Hindlimb muscle (tissue), 1 donor: ENCODE measurements around the gene MYLK. TPM values are rescaled to one million over a fixed set of nuclear protein-coding genes. Genes with fewer than 3 reads are reported as not detected.

ENCODE experiments used
- DNase-seq: peaks from one replicate; pipeline ENCODE4 v3.0.0-alpha.2; 2013
- polyA plus RNA-seq: library from polyadenylated mRNA; unstranded; fragments of 120-200 nt; gene quantifications from one replicate; pipeline ENCODE4 v1.2.1, GENCODE V29; 2013; ENCODE audit not compliant: insufficient read length

Gene MYLK
- polyA plus RNA-seq, 1 donor, result 23.9 TPM

GRCh38 chr3:123877466-123877865 lies 6.7 kb downstream of the MYLK start:
- DNase-seq, result no peak

DNA sequence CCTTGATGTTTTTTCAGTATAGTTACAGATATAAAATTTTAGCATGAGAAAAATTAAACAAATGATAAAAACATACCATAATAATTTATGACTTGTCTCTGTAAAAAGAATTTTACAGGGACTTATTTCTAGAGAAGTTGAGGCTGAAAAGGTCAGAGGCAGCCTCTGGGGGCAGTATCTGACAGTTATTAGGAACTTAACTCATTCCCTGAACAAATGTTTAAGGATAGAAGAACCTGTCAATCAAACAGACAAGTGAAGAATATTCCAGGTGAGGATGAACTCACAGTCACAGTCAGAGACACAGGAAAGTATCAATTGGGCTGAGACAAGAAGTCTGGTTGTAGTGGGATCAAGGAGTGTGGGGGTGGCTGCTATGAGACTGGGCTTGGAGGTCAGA lies 7.3 kb downstream of the MYLK start:
- DNase-seq, result no peak

DNA sequence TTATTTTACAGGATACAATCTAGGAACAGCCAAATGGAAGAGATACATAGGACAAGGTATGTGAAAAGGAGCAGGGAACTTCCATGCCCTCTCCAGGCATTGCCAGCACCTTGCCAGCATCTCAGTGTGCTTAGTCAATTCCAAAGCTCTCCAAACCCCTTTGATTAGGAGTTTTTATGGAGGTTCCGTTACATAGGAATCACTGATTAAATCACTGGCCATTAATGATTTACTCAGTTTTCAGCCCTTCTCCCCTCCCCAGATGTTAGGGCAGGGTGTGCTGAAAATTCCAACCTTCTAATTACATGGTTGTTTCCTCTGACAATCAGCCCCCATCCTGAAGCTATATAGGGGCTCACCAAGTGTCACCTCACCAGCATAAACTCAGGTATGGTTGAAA lies 11.5 kb downstream of the MYLK start:
- DNase-seq, result no peak

- no peak for DNase-seq
Observed at GRCh38 chr3:123871946-123872345, 12.2 kb downstream of the MYLK start.

GRCh38 chr3:123870033-123870432 lies 14.1 kb downstream of the MYLK start:
- DNase-seq, result no peak

DNA sequence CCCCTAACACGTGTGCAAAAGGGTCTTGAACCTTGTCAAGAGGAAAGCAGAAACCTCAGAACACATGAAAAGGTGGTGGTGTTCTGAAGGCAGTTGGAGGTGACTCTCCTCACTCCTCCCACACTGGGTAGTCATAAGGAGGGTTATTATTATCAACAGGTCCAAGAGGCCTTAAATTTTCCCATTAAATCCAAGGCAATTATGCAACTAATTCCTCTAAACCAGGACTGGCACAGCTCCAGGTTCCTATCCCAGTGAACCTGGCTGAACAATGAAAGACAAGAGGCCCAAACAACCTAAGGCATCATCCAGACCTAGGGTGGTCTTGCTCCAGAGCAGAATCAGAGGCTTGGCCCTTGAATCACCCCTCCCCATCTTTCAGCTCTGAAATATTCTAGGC lies 15.0 kb downstream of the MYLK start:
- no peak for DNase-seq

GRCh38 chr3:123864706-123865105 lies 19.4 kb downstream of the MYLK start:
- DNase-seq, result no peak

DNA sequence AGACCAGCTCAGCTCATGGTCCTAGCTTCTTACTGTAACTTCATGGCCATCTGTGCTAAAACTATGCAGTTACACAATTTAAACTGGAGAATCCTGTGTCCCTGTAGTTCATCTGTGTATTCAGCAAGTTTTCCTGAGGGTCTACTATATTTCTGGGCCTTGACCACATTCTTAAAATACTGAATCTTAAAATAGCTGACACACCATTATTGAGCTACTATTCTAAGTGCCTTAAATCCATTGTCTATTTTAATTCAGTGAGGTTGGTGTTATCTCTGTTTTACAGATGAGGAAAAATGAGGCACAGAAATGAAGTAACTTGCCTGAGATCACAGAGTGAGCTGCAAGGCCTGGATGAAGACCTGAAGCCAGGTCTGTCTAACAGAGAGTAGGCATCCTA lies 22.0 kb downstream of the MYLK start:
- no peak for DNase-seq

- no peak for DNase-seq
Observed at GRCh38 chr3:123861081-123861836, 22.9 kb downstream of the MYLK start.

DNA sequence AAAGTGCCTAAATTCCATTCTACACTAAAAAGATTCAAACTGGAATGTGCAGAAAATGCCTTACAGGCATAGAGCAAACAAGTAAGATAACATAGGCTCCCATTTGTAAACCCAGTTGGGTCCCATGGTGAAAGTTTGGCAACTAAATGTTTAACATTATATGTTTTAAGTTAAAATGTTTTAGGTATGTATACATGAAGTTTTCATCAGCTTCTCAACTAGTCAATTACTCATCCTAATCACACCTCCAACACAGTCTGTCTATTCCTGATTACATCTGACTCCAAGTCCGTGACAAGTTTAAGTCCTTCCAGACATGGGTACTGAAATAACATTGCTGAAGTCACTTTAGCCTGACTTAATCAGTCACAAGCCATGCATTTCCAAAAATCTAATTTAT lies 25.0 kb downstream of the MYLK start:
- DNase-seq, result no peak

DNA sequence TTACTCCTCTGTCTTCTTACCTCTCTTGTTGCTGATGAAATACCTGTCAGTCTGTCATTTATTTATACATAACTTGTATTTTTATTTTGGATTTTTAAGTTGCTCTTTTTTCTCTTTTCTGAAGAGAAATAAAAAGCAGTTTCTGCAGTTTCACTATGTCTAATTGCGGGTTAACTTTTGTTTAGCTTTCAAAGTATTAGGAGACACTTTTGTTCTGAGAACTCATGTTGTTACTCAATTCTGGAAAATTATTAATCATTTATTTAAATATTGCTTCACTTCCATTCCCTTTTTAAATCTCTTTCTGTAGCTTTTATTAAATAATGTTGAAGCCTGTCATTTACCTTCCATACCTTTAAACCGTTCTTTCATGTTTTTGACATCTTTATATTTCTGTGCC lies 29.2 kb downstream of the MYLK start:
- no peak for DNase-seq

DNA sequence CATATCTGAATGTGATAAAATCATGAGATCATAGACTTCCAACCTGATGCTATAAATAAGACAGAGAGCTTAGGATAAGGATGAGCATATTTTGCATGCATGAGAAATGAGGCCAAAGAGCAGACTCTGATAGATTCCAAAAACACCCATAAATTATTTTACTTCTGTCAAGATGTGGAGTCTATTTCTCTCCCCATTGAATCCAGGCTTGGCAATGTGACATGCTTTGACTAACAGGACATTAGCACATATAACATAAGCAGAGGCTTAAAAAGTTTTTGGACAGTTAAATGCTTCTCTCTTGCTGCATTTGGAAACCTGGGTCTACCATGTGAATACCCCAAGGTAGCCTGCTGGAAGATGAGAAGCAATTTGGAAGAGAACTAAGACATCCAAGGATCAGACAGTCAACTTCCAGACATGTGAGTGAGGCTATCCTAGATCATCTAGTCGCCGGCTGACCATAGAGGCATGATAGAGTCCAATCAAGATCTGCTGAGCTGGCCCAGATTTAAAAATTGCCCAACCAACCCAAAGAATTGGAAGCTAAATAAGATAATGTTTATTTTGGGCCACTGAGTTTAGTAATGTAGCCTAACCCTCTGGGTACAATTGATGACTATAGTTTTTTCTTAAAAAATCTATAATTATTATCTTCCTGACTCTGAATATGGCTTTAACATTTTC lies 30.3 kb downstream of the MYLK start:
- no peak for DNase-seq

GRCh38 chr3:123847209-123847608 lies 36.9 kb downstream of the MYLK start:
- DNase-seq, result no peak

GRCh38 chr3:123843668-123844067 lies 40.5 kb downstream of the MYLK start:
- DNase-seq, result no peak

DNA sequence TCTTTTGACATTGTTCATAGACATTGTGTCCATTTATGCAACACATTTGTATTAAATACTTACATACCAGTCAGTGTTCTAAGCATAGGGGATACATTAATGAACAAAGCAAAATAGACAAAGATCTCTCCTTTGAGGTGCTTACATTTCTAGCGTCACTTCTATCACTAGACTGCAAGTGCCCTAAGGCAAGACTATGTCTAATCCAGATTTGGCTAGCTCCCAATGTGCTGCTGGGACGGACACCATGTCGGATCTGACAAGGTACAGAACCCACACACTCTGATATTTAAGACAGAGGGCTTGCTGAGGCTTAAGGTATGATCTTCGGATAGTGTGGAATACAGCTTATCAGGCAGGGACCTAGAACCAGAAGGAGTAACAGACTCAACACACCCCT lies 41.4 kb downstream of the MYLK start:
- DNase-seq, result no peak

- DNase-seq, result no peak
Observed at GRCh38 chr3:123841476-123842238, 42.5 kb downstream of the MYLK start.

GRCh38 chr3:123840961-123841360 lies 43.2 kb downstream of the MYLK start:
- no peak for DNase-seq

DNA sequence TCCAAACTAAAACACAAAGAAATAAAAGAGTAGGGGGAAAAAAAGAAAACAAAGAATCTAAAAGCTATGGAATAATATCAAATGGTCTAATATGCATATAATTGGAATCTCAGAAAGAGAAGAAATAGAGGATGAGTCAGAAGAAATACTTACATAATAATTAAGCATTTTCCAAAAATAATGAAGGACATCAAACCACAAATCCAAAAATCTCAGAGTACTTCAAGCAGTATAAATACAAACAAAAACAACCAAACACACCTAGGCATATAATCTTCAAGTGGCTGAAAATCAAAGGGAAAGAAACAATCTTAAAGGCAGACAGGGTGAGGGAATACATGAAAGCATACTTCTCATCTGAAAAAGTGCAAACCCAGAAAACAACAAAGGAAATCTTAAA lies 46.3 kb downstream of the MYLK start:
- DNase-seq, result no peak

DNA sequence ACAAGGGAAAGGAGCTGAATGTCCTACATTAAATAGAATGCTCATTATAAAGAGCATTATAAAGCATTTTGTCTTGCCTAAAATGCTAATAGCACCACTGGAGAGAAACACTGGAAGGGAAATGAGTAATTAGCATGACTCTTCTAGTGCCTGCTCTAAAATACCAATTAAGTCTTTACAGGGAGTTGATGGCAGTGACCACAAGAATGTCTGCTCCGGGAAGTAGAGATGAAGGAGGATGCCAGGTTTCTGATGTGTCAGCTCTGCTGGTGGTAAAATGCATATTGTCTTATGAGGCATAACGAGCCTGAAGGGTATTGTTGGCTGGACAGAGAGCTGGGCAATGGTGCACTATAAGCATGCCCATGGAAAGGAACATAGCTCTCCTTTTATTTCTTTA lies 49.5 kb downstream of the MYLK start:
- no peak for DNase-seq

- no peak for DNase-seq
Observed at GRCh38 chr3:123833398-123833785, 50.7 kb downstream of the MYLK start.

- no peak for DNase-seq
Observed at GRCh38 chr3:123832692-123833397, 51.3 kb downstream of the MYLK start.

- DNase-seq, result no peak
Observed at GRCh38 chr3:123831420-123831819, 52.7 kb downstream of the MYLK start.

DNA sequence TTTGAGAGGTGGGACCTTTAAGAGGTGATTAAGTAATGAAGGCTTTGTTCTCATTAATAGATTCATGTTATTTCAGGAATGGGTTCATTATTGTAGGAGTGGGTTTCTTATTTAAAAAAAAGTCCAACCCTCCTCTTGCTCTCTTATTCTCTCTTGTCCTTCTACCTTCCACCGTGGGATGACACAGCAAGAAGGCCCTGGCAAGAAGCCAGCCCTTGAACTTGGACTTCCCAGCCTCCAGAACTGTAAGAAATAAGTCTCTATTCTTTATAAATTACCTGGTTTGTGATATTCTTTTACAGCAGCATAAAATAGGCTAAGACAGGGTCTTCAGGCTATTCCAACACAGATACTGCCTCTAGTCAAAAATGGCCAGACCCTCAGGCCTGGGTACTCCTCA lies 62.2 kb downstream of the MYLK start:
- DNase-seq, result no peak
